Gastrocnemius medialis (tissue), 4 donors: ENCODE results near the gene KIN. TPM values are rescaled to one million over a fixed set of nuclear protein-coding genes. Genes with fewer than 3 reads are reported as not detected.

Experiments used
- ATAC-seq, 2 donors: fragments of 150-250 bp; one replicate each; pipeline ENCODE4 v1.9.1; 2016
- DNase-seq, 2 donors: peaks; one replicate each; pipeline ENCODE4 v3.0.0-alpha.2; 2019
- H3K27ac ChIP-seq, 4 donors: fragments of 200-600 bp; sonication (generic); 1 replicate in 1 of 4; 2 replicates in 3 of 4; pipeline ENCODE4 v1.5.1; 2016 to 2018; ENCODE audit warnings: mild to moderate bottlenecking in 2 of 4, moderate library complexity in 1 of 4
- H3K27me3 ChIP-seq, 3 donors: fragments of 200-600 bp; sonication (generic) in 2 of 3; 1 replicate in 1 of 3; 2 replicates in 2 of 3; pipeline versions ENCODE4 v1.5.1 to v1.6.0; 2016 to 2019; ENCODE audit warnings: mild to moderate bottlenecking in 1 of 3, moderate library complexity in 1 of 3
- H3K36me3 ChIP-seq, 2 donors: fragments of 200-600 bp; sonication (generic) in 1 of 2; one replicate each; pipeline ENCODE4 v1.5.1; 2017 to 2018
- H3K4me1 ChIP-seq, 2 donors: fragments of 200-600 bp; sonication (generic) in 1 of 2; one replicate each; pipeline ENCODE4 v1.5.1; 2016 to 2017; ENCODE audit warnings: mild to moderate bottlenecking in 2 of 2
- H3K4me3 ChIP-seq, 4 donors: fragments of 200-600 bp; sonication (generic) in 3 of 4; 1 replicate in 1 of 4; 2 replicates in 3 of 4; pipeline ENCODE4 v1.5.1; 2016 to 2019; ENCODE audit warnings: mild to moderate bottlenecking in 2 of 4
- H3K9me3 ChIP-seq, 3 donors: fragments of 200-600 bp; sonication (generic) in 2 of 3; 1 replicate in 1 of 3; 2 replicates in 2 of 3; pipeline ENCODE4 v1.5.1; 2016 to 2019
- CTCF ChIP-seq, 5 experiments: fragments of 450-650 bp in 3 of 5; fragments of 200-600 bp in 2 of 5; sonication (generic) in 2 of 5; IDR thresholded peaks in 4 of 5; conservative IDR thresholded peaks in 1 of 5; 1 replicate in 4 of 5; 2 replicates in 1 of 5; pipeline ENCODE4 v1.5.1; 2016 to 2019; ENCODE audit warnings: antibody characterized with exemption in 5 of 5, mild to moderate bottlenecking in 3 of 5, moderate library complexity in 3 of 5
- POLR2A ChIP-seq, 2 donors: fragments of 450-650 bp; IDR thresholded peaks; one replicate each; pipeline ENCODE4 v1.6.1; 2017; ENCODE audit warnings: antibody characterized with exemption in 2 of 2, mild to moderate bottlenecking in 2 of 2, moderate library complexity in 2 of 2
- in situ Hi-C, 4 donors: fragments of 200-750 bp; cut with MboI; loops; one replicate each; pipeline versions ENCODE4 v1.15.0 to v1.8.0; 2017; ENCODE audit warnings: low sequenced_read_pairs in 4 of 4
- intact Hi-C: fragments of 100-400 bp; cut with DNase I; formaldehyde crosslinking; loops from one replicate; pipeline ENCODE4 v1.15.1; 2023; ENCODE audit warnings: low total_unique reads
- total RNA-seq, 4 donors: library from RNA; depleted of rRNA; stranded (reverse); fragments of >200 nt; gene quantifications; one replicate each; pipeline versions ENCODE4 v1.1.0 to v1.2.3, GENCODE V29; 2016

The KIN gene
- total RNA-seq, 4 donors from 2014 or later: 1.7 to 11.4 (median 8.7) TPM

- no peaks in the 10 kb centered on the region for H3K27me3 ChIP-seq
- no peaks in the 10 kb centered on the region for H3K36me3 ChIP-seq
- DNase-seq (no peak), ATAC-seq (no peak)
- intact Hi-C loops (no loop called here), in situ Hi-C loops (no loop called here)
- H3K27ac ChIP-seq: no peak overlapping the region
- no peak overlapping the region for H3K4me3 ChIP-seq
- H3K4me1 ChIP-seq: peaks cover 0 to 22% of the 10 kb centered on the region in 2 donors
- no peaks in the 10 kb centered on the region for H3K9me3 ChIP-seq
- TF ChIP-seq POLR2A (IDR thresholded peaks at IDR 0.05): no peak
- no peak for TF ChIP-seq CTCF (IDR thresholded peaks at IDR 0.05 in 4 of 5, conservative IDR thresholded peaks at IDR 0.05 in 1 of 5)
These were observed 44.3 kb upstream of the KIN start for GRCh38 chr10:7832060-7832459.

GRCh38 chr10:7829289-7829834 is 41.6 kb upstream of the KIN start:
- Histone ChIP-seq H3K27me3 (no peaks in the 10 kb centered on the region), H3K27ac (no peak overlapping the region), H3K4me3 (no peak overlapping the region), H3K4me1 (peaks cover 0 to 22% of the 10 kb centered on the region in 2 donors), H3K36me3 (peaks cover 6 to 16% of the 10 kb centered on the region in 2 donors), H3K9me3 (no peaks in the 10 kb centered on the region)
- TF ChIP-seq CTCF (IDR thresholded peaks at IDR 0.05 in 4 of 5, conservative IDR thresholded peaks at IDR 0.05 in 1 of 5) (no peak), POLR2A (IDR thresholded peaks at IDR 0.05) (no peak)
- DNase-seq (no peak), ATAC-seq (no peak)
- in situ Hi-C loops (no loop called here), intact Hi-C loops (loop anchor here (10.0 kb wide), 1 partner anchor 135 kb away; no protein-coding TSS in a partner anchor)

- intact Hi-C loops: loop anchor here (10.0 kb wide), 1 partner anchor 138 kb away; no protein-coding TSS in a partner anchor
- H3K4me1 ChIP-seq: peaks cover 0 to 22% of the 10 kb centered on the region in 2 donors
- no peaks in the 10 kb centered on the region for H3K9me3 ChIP-seq
- H3K27ac ChIP-seq: no peak overlapping the region
- no peak overlapping the region for H3K4me3 ChIP-seq
- peaks cover 6 to 19% of the 10 kb centered on the region in 2 donors for H3K36me3 ChIP-seq
- ATAC-seq (no peak), DNase-seq (no peak)
- in situ Hi-C loops: no loop called here
- no peaks in the 10 kb centered on the region for H3K27me3 ChIP-seq
- no peak for TF ChIP-seq POLR2A (IDR thresholded peaks at IDR 0.05)
- TF ChIP-seq CTCF (IDR thresholded peaks at IDR 0.05 in 4 of 5, conservative IDR thresholded peaks at IDR 0.05 in 1 of 5): no peak
These were observed 39.2 kb upstream of the KIN start for GRCh38 chr10:7826971-7827370.

GRCh38 chr10:7824251-7824650 is 36.5 kb upstream of the KIN start:
- Histone ChIP-seq H3K27me3 (no peaks in the 10 kb centered on the region), H3K9me3 (no peaks in the 10 kb centered on the region), H3K4me3 (no peak overlapping the region), H3K4me1 (peaks cover 12 to 23% of the 10 kb centered on the region in 2 donors), H3K27ac (no peak overlapping the region), H3K36me3 (peaks cover 6 to 19% of the 10 kb centered on the region in 2 donors)
- intact Hi-C loops (loop anchor here (10.0 kb wide), 1 partner anchor 141 kb away; no protein-coding TSS in a partner anchor), in situ Hi-C loops (no loop called here)
- DNase-seq (no peak), ATAC-seq (no peak)
- TF ChIP-seq POLR2A (IDR thresholded peaks at IDR 0.05) (no peak), CTCF (IDR thresholded peaks at IDR 0.05 in 4 of 5, conservative IDR thresholded peaks at IDR 0.05 in 1 of 5) (no peak)

GRCh38 chr10:7819121-7819460 is 31.3 kb upstream of the KIN start:
- H3K9me3 ChIP-seq: no peaks in the 10 kb centered on the region
- H3K36me3 ChIP-seq: peaks cover 0 to under 1% of the 10 kb centered on the region in 2 donors
- H3K27me3 ChIP-seq: no peaks in the 10 kb centered on the region
- peak overlapping the region; percentile 80 to 90 (median 82) for H3K27ac ChIP-seq
- in situ Hi-C loops: no loop called here
- peak; percentile 73 to 77 for ATAC-seq
- DNase-seq: peak in 1 of 2 donors; percentile 35
- TF ChIP-seq CTCF (IDR thresholded peaks at IDR 0.05 in 4 of 5, conservative IDR thresholded peaks at IDR 0.05 in 1 of 5) (peak in 2 of 5 experiments; percentile 21 to 26), POLR2A (IDR thresholded peaks at IDR 0.05) (no peak)
- H3K4me3 ChIP-seq: peak overlapping the region; percentile 74 to 100 (median 98)
- peaks cover 19 to 31% of the 10 kb centered on the region in 2 donors for H3K4me1 ChIP-seq
- intact Hi-C loops: no loop called here
